ENCODE measurements around the gene SLC24A3. TPM values are rescaled to one million over a fixed set of nuclear protein-coding genes. Genes with fewer than 3 reads are reported as not detected.

SLC24A3 gene
- total and polyA plus RNA-seq, 2 donors from 2014 or later = 0.86 to 5.2 TPM

DNA sequence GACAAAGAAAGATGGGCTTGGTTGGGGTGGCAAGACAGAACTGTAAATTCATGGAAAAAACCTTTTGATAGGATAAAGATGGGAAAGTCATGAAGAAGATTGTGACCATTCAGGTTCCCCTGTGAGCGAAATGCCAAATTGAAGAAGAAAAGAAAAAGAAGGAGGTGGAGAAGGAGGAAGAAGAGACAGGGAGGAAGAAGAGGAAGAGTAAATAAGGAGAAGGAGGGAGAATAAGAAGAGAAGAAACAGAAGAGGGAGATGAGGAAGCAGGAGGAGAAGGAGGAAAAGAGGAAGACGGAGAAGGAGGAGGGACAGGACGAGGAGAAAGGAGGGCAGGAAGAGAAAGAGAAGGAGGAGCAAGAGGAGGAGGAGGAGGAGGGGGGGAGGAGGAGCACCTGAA lies 199.8 kb downstream of the SLC24A3 start:
- DNase-seq (no peak), FAIRE-seq (no peak)
- H3K27me3 ChIP-seq (ENCODE audit: control insufficient read depth, insufficient read depth, low read length) = no peaks in the 10 kb centered on the region
- TF ChIP-seq, protein P1, sequence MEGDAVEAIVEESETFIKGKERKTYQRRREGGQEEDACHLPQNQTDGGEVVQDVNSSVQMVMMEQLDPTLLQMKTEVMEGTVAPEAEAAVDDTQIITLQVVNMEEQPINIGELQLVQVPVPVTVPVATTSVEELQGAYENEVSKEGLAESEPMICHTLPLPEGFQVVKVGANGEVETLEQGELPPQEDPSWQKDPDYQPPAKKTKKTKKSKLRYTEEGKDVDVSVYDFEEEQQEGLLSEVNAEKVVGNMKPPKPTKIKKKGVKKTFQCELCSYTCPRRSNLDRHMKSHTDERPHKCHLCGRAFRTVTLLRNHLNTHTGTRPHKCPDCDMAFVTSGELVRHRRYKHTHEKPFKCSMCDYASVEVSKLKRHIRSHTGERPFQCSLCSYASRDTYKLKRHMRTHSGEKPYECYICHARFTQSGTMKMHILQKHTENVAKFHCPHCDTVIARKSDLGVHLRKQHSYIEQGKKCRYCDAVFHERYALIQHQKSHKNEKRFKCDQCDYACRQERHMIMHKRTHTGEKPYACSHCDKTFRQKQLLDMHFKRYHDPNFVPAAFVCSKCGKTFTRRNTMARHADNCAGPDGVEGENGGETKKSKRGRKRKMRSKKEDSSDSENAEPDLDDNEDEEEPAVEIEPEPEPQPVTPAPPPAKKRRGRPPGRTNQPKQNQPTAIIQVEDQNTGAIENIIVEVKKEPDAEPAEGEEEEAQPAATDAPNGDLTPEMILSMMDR (IDR thresholded peaks at IDR 0.05; ENCODE audit: borderline replicate concordance, extremely low read depth, insufficient read depth) = no peak
- no peak overlapping the region for H3K27ac ChIP-seq (ENCODE audit: low read depth in 2 of 2, low read length in 2 of 2)
- H3K9ac ChIP-seq (ENCODE audit: low read length in 3 of 3) = no peak overlapping the region
- no peaks in the 10 kb centered on the region for H3K36me3 ChIP-seq (ENCODE audit: control insufficient read depth in 2 of 3, insufficient read depth in 3 of 3, low read length in 3 of 3)
- peaks cover 0 to 4% (median 0%) of the 10 kb centered on the region in 3 donors for H3K4me1 ChIP-seq (ENCODE audit: control insufficient read depth in 2 of 3, insufficient read depth in 2 of 3, low read depth in 1 of 3, low read length in 3 of 3)
- no peak overlapping the region for H3K4me3 ChIP-seq (ENCODE audit: low read length in 3 of 3)
- no peaks in the 10 kb centered on the region for H3K9me3 ChIP-seq (ENCODE audit: control insufficient read depth in 2 of 3, insufficient read depth in 1 of 3, low read length in 3 of 3)
- intact Hi-C loops (cut with DNase I) = no loop called here

DNA sequence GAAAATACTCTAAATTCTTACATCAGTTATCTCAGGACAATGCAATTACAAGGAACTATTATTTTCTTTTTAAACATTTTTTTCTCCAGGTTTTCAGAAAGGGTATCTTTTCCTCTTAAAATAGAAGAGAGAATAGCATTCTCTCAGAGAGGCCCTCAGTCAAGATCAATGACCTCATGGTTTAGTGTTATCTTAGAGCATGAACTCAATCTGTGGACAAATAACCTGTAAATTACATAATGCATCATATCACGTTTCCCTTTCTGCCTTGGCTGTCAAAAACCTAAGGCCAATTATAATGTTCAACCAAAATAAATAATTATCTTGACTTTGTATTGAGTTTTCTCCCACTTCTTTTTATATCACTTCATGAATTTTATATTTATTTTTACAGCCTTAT lies 202.2 kb downstream of the SLC24A3 start:
- FAIRE-seq (no peak), DNase-seq (no peak)
- Histone ChIP-seq H3K4me1 (ENCODE audit: control insufficient read depth in 2 of 3, insufficient read depth in 2 of 3, low read depth in 1 of 3, low read length in 3 of 3) (no peaks in the 10 kb centered on the region), H3K9ac (ENCODE audit: low read length in 3 of 3) (no peak overlapping the region), H3K9me3 (ENCODE audit: control insufficient read depth in 2 of 3, insufficient read depth in 1 of 3, low read length in 3 of 3) (no peaks in the 10 kb centered on the region), H3K4me3 (ENCODE audit: low read length in 3 of 3) (no peak overlapping the region), H3K27me3 (ENCODE audit: control insufficient read depth, insufficient read depth, low read length) (no peaks in the 10 kb centered on the region), H3K27ac (ENCODE audit: low read depth in 2 of 2, low read length in 2 of 2) (no peak overlapping the region), H3K36me3 (ENCODE audit: control insufficient read depth in 2 of 3, insufficient read depth in 3 of 3, low read length in 3 of 3) (no peaks in the 10 kb centered on the region)
- intact Hi-C loops (cut with DNase I) = no loop called here
- TF ChIP-seq, protein P1 (IDR thresholded peaks at IDR 0.05; ENCODE audit: borderline replicate concordance, extremely low read depth, insufficient read depth) = no peak

DNA sequence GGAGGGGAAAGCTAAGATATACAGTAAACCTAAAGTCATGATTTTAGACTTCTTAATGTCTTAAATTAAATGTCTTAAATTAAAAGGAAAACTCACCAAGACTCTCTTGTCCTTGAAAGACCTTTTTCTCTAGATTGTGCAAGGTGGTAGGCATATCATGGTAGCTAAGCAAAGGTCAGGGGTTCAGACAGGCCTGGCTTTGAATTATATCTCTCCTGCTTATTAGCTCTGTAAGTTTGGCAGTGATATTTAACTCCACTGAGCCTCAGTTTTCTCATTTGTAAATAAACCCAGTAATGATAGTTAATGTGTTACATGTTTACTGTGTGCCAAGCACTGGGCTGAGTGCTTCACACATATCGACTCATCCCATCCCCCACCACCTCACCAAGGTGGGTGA lies 203.3 kb downstream of the SLC24A3 start:
- Histone ChIP-seq H3K36me3 (ENCODE audit: control insufficient read depth in 2 of 3, insufficient read depth in 3 of 3, low read length in 3 of 3) (no peaks in the 10 kb centered on the region), H3K9ac (ENCODE audit: low read length in 3 of 3) (no peak overlapping the region), H3K27ac (ENCODE audit: low read depth in 2 of 2, low read length in 2 of 2) (no peak overlapping the region), H3K9me3 (ENCODE audit: control insufficient read depth in 2 of 3, insufficient read depth in 1 of 3, low read length in 3 of 3) (no peaks in the 10 kb centered on the region), H3K27me3 (ENCODE audit: control insufficient read depth, insufficient read depth, low read length) (no peaks in the 10 kb centered on the region), H3K4me3 (ENCODE audit: low read length in 3 of 3) (no peak overlapping the region), H3K4me1 (ENCODE audit: control insufficient read depth in 2 of 3, insufficient read depth in 2 of 3, low read depth in 1 of 3, low read length in 3 of 3) (no peaks in the 10 kb centered on the region)
- intact Hi-C loops (cut with DNase I) = no loop called here
- no peak for FAIRE-seq
- TF ChIP-seq, protein P1 (IDR thresholded peaks at IDR 0.05; ENCODE audit: borderline replicate concordance, extremely low read depth, insufficient read depth) = no peak
- DNase-seq = no peak

DNA sequence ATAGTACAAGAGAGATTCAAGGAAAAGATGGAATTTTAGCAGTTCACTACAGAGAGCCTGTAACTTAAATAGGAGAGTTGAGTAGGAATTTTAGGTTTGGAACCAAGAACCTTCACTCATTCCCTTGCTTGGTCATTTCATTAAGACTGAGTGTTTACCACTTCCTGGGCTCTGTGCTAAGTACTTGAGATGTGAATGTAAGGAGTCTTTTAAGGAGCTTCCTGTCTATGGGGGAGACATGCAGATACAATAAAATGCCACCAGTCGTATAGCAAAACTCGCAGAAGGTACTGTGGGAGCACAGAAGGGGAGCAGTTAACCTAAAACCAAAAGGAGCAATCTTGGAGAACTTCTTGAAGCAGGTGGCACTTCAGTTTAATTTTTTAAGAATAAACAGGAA lies 204.2 kb downstream of the SLC24A3 start:
- H3K4me1 ChIP-seq (ENCODE audit: control insufficient read depth in 2 of 3, insufficient read depth in 2 of 3, low read depth in 1 of 3, low read length in 3 of 3) = no peaks in the 10 kb centered on the region
- H3K27me3 ChIP-seq (ENCODE audit: control insufficient read depth, insufficient read depth, low read length) = no peaks in the 10 kb centered on the region
- FAIRE-seq (no peak), DNase-seq (no peak)
- H3K4me3 ChIP-seq (ENCODE audit: low read length in 3 of 3) = no peak overlapping the region
- no peaks in the 10 kb centered on the region for H3K36me3 ChIP-seq (ENCODE audit: control insufficient read depth in 2 of 3, insufficient read depth in 3 of 3, low read length in 3 of 3)
- TF ChIP-seq, protein P1 (IDR thresholded peaks at IDR 0.05; ENCODE audit: borderline replicate concordance, extremely low read depth, insufficient read depth) = no peak
- intact Hi-C loops (cut with DNase I) = no loop called here
- no peak overlapping the region for H3K9ac ChIP-seq (ENCODE audit: low read length in 3 of 3)
- no peaks in the 10 kb centered on the region for H3K9me3 ChIP-seq (ENCODE audit: control insufficient read depth in 2 of 3, insufficient read depth in 1 of 3, low read length in 3 of 3)
- no peak overlapping the region for H3K27ac ChIP-seq (ENCODE audit: low read depth in 2 of 2, low read length in 2 of 2)

Measured in kidney (tissue), 14 donors.